Ascending aorta (tissue), 2 donors: ENCODE measurements around the gene FAAH. TPM values are rescaled to one million over a fixed set of nuclear protein-coding genes. Genes with fewer than 3 reads are reported as not detected.

ENCODE experiments used
- DNase-seq, 2 donors: peaks; one replicate each; pipeline ENCODE4 v3.0.0-alpha.2; 2019; ENCODE audit warnings: low spot score in 2 of 2
- H3K27ac ChIP-seq, 2 donors: fragments of 200-600 bp; sonication (generic); one replicate each; pipeline ENCODE4 v1.5.1; 2016 to 2017; ENCODE audit warnings: mild to moderate bottlenecking in 1 of 2
- H3K27me3 ChIP-seq: fragments of 200-600 bp; sonication (generic); one replicate; pipeline ENCODE4 v1.5.1; 2017
- H3K36me3 ChIP-seq, 2 donors: fragments of 200-600 bp; sonication (generic); one replicate each; pipeline ENCODE4 v1.5.1; 2016
- H3K4me1 ChIP-seq, 2 donors: fragments of 200-600 bp; sonication (generic); one replicate each; pipeline ENCODE4 v1.5.1; 2016 to 2017; ENCODE audit warnings: mild to moderate bottlenecking in 1 of 2
- H3K4me3 ChIP-seq, 2 donors: fragments of 200-600 bp; sonication (generic); one replicate each; pipeline ENCODE4 v1.5.1; 2016 to 2017; ENCODE audit warnings: mild to moderate bottlenecking in 1 of 2
- H3K9me3 ChIP-seq, 2 donors: fragments of 200-600 bp; sonication (generic); one replicate each; pipeline ENCODE4 v1.5.1; 2016
- intact Hi-C: fragments of 100-400 bp; cut with DNase I; formaldehyde crosslinking; loops from one replicate; pipeline ENCODE4 v1.15.1; 2023
- total RNA-seq: library from RNA; depleted of rRNA; stranded (reverse); fragments of >200 nt; gene quantifications from one replicate; pipeline ENCODE4 v1.1.0, GENCODE V29; 2016
- TF ChIP-seq, protein P1 (sequence below), 3 experiments: fragments of 200-600 bp in 2 of 3; fragments of 450-650 bp in 1 of 3; sonication (generic) in 2 of 3; IDR thresholded peaks; one replicate each; pipeline ENCODE4 v1.5.1; 2016 to 2019; ENCODE audit warnings: antibody characterized with exemption in 3 of 3, mild to moderate bottlenecking in 1 of 3, moderate library complexity in 1 of 3

Gene FAAH
- total RNA-seq, 1 donor from 2014 or later = 6.0 TPM

DNA sequence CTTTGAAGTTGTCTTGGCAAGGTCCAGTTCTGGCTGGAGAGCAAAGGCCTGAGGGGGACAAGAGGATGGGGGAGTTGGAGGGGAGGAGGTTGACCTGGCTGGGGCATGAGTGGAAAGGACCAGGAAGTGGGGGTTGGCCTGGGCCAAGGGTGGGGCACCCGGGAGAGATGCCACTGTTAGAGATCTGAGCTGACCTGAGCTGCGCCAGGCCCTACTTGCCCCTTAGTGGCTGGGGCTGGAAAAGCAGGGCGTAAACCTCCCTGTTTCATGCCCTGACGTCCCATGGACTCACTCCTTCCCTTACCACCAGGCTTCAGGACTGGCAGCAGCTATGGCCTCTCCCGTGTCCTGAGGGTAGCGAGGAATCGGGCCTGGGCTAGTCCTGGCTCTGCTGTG is 16.9 kb downstream of the FAAH start:
- intact Hi-C loops = no loop called here
- no peak for DNase-seq
- TF ChIP-seq, protein P1, sequence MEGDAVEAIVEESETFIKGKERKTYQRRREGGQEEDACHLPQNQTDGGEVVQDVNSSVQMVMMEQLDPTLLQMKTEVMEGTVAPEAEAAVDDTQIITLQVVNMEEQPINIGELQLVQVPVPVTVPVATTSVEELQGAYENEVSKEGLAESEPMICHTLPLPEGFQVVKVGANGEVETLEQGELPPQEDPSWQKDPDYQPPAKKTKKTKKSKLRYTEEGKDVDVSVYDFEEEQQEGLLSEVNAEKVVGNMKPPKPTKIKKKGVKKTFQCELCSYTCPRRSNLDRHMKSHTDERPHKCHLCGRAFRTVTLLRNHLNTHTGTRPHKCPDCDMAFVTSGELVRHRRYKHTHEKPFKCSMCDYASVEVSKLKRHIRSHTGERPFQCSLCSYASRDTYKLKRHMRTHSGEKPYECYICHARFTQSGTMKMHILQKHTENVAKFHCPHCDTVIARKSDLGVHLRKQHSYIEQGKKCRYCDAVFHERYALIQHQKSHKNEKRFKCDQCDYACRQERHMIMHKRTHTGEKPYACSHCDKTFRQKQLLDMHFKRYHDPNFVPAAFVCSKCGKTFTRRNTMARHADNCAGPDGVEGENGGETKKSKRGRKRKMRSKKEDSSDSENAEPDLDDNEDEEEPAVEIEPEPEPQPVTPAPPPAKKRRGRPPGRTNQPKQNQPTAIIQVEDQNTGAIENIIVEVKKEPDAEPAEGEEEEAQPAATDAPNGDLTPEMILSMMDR (IDR thresholded peaks at IDR 0.05) = no peak
- Histone ChIP-seq H3K36me3 (peaks cover 0 to 6% of the 10 kb centered on the region in 2 donors), H3K27ac (no peak overlapping the region), H3K4me1 (peaks cover 2 to 8% of the 10 kb centered on the region in 2 donors), H3K9me3 (no peaks in the 10 kb centered on the region), H3K4me3 (no peak overlapping the region), H3K27me3 (no peaks in the 10 kb centered on the region)

DNA sequence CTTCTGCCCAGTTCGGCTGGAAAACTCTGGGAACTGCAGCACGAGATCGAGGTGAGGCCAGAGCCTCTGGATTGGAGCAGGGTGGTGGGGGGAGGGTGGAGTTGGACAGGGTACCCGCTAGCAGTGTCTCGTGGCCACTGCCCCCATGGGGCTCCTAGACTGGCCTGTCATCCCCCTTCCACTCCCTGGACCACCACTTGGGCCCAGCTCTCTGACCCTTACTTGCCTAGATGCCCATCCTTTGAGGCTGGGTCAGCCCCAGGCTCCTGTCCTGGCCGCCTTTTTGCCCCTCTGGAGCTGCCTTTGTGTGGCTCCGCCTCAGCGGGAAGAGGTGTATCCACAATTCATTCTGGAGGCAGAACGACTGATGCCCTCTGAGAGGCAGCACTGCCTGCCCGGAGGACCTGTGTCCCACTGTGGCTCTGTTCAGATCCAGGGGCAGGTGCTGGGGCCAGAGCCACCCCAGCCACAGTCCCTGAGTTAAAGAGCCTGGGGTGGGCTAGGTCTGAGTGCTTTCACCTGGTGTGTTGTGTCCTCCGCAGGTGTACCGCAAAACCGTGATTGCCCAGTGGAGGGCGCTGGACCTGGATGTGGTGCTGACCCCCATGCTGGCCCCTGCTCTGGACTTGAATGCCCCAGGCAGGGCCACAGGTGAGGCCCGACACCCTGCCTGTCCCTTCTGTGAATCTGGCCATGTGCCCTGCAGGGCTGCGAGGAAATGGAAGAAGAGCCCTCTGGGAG is 17.7 kb downstream of the FAAH start:
- Histone ChIP-seq H3K27me3 (no peaks in the 10 kb centered on the region), H3K27ac (no peak overlapping the region), H3K4me3 (no peak overlapping the region), H3K4me1 (peaks cover 0 to 3% of the 10 kb centered on the region in 2 donors), H3K36me3 (peaks cover 0 to 6% of the 10 kb centered on the region in 2 donors), H3K9me3 (no peaks in the 10 kb centered on the region)
- DNase-seq = no peak
- intact Hi-C loops = no loop called here
- TF ChIP-seq, protein P1 (IDR thresholded peaks at IDR 0.05) = peak in 2 of 3 experiments; percentile 23 to 24

DNA sequence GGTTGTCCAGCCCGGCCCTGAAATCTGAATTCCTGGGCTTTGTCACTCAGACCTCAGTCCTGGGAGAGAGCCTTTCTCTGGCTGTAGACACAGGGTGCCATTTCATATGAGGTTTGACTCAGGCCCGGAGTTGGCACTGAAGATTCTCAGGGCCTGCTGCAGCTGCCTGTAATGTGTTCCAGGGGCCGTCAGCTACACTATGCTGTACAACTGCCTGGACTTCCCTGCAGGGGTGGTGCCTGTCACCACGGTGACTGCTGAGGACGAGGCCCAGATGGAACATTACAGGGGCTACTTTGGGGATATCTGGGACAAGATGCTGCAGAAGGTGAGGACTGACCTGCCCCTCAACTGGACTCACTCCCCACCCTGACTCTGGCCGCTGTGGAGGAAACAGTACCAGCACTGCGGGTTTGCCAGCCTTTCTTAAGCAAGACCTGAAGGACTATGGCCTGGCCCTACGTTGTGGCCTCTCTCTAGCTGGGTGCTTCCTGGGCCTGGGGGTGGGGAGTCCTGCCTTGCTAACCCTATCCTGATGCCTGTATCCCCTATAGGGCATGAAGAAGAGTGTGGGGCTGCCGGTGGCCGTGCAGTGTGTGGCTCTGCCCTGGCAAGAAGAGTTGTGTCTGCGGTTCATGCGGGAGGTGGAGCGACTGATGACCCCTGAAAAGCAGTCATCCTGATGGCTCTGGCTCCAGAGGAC is 18.9 kb downstream of the FAAH start:
- Histone ChIP-seq H3K9me3 (no peaks in the 10 kb centered on the region), H3K36me3 (peaks cover 0 to 6% of the 10 kb centered on the region in 2 donors), H3K27ac (no peak overlapping the region), H3K27me3 (no peaks in the 10 kb centered on the region), H3K4me3 (no peak overlapping the region), H3K4me1 (no peaks in the 10 kb centered on the region)
- intact Hi-C loops = no loop called here
- TF ChIP-seq, protein P1 (IDR thresholded peaks at IDR 0.05) = no peak
- DNase-seq = no peak

DNA sequence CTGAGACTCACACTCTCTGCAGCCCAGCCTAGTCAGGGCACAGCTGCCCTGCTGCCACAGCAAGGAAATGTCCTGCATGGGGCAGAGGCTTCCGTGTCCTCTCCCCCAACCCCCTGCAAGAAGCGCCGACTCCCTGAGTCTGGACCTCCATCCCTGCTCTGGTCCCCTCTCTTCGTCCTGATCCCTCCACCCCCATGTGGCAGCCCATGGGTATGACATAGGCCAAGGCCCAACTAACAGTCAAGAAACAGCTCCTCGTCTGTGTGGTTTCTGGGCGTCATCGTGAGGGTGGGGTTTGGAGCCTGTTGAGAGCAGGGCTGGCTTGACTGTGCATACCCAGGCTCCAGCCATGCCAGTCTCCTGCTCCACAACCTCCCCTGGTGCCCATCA is 19.5 kb downstream of the FAAH start:
- Histone ChIP-seq H3K36me3 (peaks cover 0 to 6% of the 10 kb centered on the region in 2 donors), H3K27ac (no peak overlapping the region), H3K27me3 (no peaks in the 10 kb centered on the region), H3K4me3 (no peak overlapping the region), H3K9me3 (no peaks in the 10 kb centered on the region), H3K4me1 (no peaks in the 10 kb centered on the region)
- no peak for DNase-seq
- intact Hi-C loops = no loop called here
- TF ChIP-seq, protein P1 (IDR thresholded peaks at IDR 0.05) = no peak

DNA sequence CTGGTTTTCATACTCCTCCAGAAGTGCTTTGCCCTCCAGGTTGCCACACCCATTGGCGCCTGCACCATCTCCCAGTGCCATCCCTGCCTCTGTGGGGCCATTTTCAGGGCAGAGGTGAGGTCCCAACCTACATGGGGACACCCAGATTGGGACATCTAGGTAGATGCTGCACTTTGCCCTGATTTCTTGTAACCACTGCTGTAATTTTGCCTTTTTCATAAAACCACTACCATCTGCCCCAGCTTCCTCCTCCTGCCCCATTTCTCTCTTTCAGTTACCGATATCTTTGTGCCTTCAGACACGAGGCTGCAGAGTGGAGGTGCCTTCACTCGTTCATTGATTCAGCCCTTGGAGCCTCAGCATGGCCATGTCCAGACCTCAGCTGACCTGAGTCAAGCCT is 21.4 kb downstream of the FAAH start:
- no peak for DNase-seq
- TF ChIP-seq, protein P1 (IDR thresholded peaks at IDR 0.05) = no peak
- Histone ChIP-seq H3K9me3 (no peaks in the 10 kb centered on the region), H3K4me3 (no peak overlapping the region), H3K27me3 (no peaks in the 10 kb centered on the region), H3K27ac (no peak overlapping the region), H3K36me3 (peaks cover 0 to 6% of the 10 kb centered on the region in 2 donors), H3K4me1 (no peaks in the 10 kb centered on the region)
- intact Hi-C loops = no loop called here
